Panc1 (cell line): ENCODE results near the gene SAFB2. TPM values are rescaled to one million over a fixed set of nuclear protein-coding genes. Genes with fewer than 3 reads are reported as not detected.

Experiments
- ATAC-seq: fragments of 200-7000 bp; cut with Tn5 transposase; 2 replicates; pipeline ENCODE4 v1.9.1; 2020; ENCODE audit warnings: mild to moderate bottlenecking, moderate library complexity
- BruUV-seq: library from RNA; stranded (reverse); fragments of 400-500 nt; replicated peaks from 2 replicates; lab custom pipeline; 2021; lab: Mats Ljungman, UMichigan
- CTCF ChIA-PET: fragments of 300-600 bp; sonication (Branson Sonifier 250); formaldehyde crosslinking; loops from one replicate; lab custom pipeline; 2022; ENCODE audit warnings: antibody characterized with exemption; lab: Charles Lee
- POLR2A ChIA-PET: fragments of 300-600 bp; sonication (Branson Sonifier 250); formaldehyde crosslinking; loops from one replicate; lab custom pipeline; 2022; ENCODE audit warnings: antibody characterized with exemption; lab: Charles Lee
- DNase-seq: peaks from one replicate; pipeline ENCODE4 v3.0.0-alpha.2; 2010; ENCODE audit warnings: low read depth, low spot score
- H3K27ac ChIP-seq: 2 replicates; pipeline ENCODE4 v1.5.1; 2011; ENCODE audit warnings: mild to moderate bottlenecking, low read length, inconsistent platforms
- H3K27me3 ChIP-seq: fragments of 200-500 bp; sonication (Bioruptor generic); 2 replicates; pipeline ENCODE4 v1.6.0; 2014; ENCODE audit warnings: low read length, inconsistent platforms; ENCODE audit not compliant: control insufficient read depth, insufficient read depth
- H3K36me3 ChIP-seq: fragments of 200-500 bp; sonication (Bioruptor generic); 2 replicates; pipeline ENCODE4 v1.5.1; 2014; ENCODE audit warnings: inconsistent platforms, mild to moderate bottlenecking, low read length, moderate library complexity; ENCODE audit not compliant: control insufficient read depth, insufficient read depth
- H3K4me1 ChIP-seq: 2 replicates; pipeline ENCODE4 v1.5.1; 2011; ENCODE audit warnings: inconsistent platforms, mild to moderate bottlenecking, low read length, moderate library complexity; ENCODE audit not compliant: control insufficient read depth, insufficient read depth
- H3K4me3 ChIP-seq, 2 experiments: 2 replicates each; pipeline ENCODE4 v1.5.1; 2011 to 2012; ENCODE audit warnings: low read depth in 2 of 2, low read length in 2 of 2, mild to moderate bottlenecking in 2 of 2, inconsistent platforms in 1 of 2, moderate library complexity in 1 of 2
- H3K9me3 ChIP-seq: fragments of 200-500 bp; sonication (Bioruptor generic); 2 replicates; pipeline ENCODE4 v1.5.1; 2014; ENCODE audit warnings: low read depth, mild to moderate bottlenecking, inconsistent platforms, low read length, moderate library complexity; ENCODE audit not compliant: control insufficient read depth, insufficient read depth
- POLR2AphosphoS5 ChIP-seq: IDR thresholded peaks from 2 replicates; pipeline ENCODE4 v1.6.1; 2012; ENCODE audit warnings: mild to moderate bottlenecking, low read depth, low read length, moderate library complexity
- SIN3A ChIP-seq: IDR thresholded peaks from 2 replicates; pipeline ENCODE4 v1.6.1; 2012; ENCODE audit warnings: low read depth, mild to moderate bottlenecking, low read length, moderate library complexity, borderline replicate concordance; ENCODE audit not compliant: insufficient read depth
- TCF7L2 ChIP-seq: IDR thresholded peaks from 2 replicates; pipeline ENCODE4 v1.6.1; 2011; ENCODE audit warnings: mild to moderate bottlenecking, low read depth, low read length, inconsistent platforms
- in situ Hi-C: cut with HindIII; loops from 2 replicates; pipeline ENCODE4 v1.10.0; 2016; ENCODE audit warnings: low sequenced_read_pairs, low pct_unique_long_range_greater_than_20kb
- intact Hi-C: fragments of 100-400 bp; cut with micrococcal nuclease; formaldehyde crosslinking; loops from one replicate; pipeline ENCODE4 v1.10.0; 2022; ENCODE audit not compliant: unreplicated experiment
- total RNA-seq: library from RNA; stranded (reverse); gene quantifications from one replicate; pipeline ENCODE4 v1.2.1, GENCODE V29; 2021; ENCODE audit not compliant: unreplicated experiment
- TF ChIP-seq, protein P1 (sequence below): fragments of 450-650 bp; IDR thresholded peaks from 2 replicates; pipeline ENCODE4 v1.5.1; 2017; ENCODE audit warnings: mild to moderate bottlenecking
- TF ChIP-seq, protein P2 (sequence below), 2 experiments: IDR thresholded peaks; 2 replicates each; pipeline ENCODE4 v1.6.1; 2011 to 2012; ENCODE audit warnings: low read depth in 2 of 2, control low read depth in 1 of 2, low read length in 1 of 2, mild to moderate bottlenecking in 1 of 2, moderate library complexity in 1 of 2; ENCODE audit not compliant: insufficient read depth in 1 of 2

The SAFB2 gene
- total RNA-seq, 1 experiment from 2014 or later, result 83.5 TPM

DNA sequence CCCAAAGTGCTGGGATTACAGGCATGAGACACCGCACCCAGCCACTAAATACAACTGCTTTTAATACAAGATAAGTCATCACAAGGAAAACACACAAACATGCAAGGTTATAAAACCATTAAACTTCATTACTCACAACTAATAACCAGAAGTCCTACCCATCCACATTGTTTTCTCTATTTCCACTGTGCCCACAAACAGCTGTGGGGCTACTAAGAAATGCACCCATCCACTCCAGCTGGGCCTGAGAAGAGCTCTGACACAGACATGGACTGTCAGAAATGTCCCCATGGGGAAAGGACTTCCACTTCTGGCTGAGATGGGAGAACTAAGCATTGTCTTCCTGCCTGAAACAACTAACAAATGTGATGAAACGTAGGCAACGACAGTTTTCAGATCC, 17.2 kb downstream of the SAFB2 start:
- intact Hi-C loops, result no loop called here
- POLR2A ChIA-PET, result no interaction called here

DNA sequence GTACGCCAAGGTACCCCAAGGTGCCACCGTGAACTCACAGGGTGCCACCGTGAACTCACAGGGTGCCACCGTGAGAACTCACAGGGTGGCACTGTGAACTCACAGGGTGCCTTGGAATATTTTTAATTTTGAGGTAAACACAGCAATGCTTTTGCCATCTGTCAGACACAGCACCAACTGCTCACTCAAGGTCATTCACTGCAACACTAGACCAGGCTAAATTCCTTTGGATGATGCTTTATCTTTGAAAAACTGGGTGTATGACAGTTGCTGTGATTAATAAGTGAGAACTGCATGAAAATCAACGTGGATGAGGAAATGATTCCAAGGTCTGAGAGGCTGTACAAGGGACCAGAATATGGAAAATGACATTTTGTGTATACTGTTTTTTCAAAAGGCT, 18.9 kb downstream of the SAFB2 start:
- ChIA-PET CTCF (no interaction called here), POLR2A (no interaction called here)
- intact Hi-C loops (no loop called here), in situ Hi-C loops (no loop called here)
- TF ChIP-seq, protein P1, sequence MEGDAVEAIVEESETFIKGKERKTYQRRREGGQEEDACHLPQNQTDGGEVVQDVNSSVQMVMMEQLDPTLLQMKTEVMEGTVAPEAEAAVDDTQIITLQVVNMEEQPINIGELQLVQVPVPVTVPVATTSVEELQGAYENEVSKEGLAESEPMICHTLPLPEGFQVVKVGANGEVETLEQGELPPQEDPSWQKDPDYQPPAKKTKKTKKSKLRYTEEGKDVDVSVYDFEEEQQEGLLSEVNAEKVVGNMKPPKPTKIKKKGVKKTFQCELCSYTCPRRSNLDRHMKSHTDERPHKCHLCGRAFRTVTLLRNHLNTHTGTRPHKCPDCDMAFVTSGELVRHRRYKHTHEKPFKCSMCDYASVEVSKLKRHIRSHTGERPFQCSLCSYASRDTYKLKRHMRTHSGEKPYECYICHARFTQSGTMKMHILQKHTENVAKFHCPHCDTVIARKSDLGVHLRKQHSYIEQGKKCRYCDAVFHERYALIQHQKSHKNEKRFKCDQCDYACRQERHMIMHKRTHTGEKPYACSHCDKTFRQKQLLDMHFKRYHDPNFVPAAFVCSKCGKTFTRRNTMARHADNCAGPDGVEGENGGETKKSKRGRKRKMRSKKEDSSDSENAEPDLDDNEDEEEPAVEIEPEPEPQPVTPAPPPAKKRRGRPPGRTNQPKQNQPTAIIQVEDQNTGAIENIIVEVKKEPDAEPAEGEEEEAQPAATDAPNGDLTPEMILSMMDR, result no peak
- TF ChIP-seq SIN3A (no peak), TCF7L2 (no peak), POLR2AphosphoS5 (no peak)
- TF ChIP-seq, protein P2, sequence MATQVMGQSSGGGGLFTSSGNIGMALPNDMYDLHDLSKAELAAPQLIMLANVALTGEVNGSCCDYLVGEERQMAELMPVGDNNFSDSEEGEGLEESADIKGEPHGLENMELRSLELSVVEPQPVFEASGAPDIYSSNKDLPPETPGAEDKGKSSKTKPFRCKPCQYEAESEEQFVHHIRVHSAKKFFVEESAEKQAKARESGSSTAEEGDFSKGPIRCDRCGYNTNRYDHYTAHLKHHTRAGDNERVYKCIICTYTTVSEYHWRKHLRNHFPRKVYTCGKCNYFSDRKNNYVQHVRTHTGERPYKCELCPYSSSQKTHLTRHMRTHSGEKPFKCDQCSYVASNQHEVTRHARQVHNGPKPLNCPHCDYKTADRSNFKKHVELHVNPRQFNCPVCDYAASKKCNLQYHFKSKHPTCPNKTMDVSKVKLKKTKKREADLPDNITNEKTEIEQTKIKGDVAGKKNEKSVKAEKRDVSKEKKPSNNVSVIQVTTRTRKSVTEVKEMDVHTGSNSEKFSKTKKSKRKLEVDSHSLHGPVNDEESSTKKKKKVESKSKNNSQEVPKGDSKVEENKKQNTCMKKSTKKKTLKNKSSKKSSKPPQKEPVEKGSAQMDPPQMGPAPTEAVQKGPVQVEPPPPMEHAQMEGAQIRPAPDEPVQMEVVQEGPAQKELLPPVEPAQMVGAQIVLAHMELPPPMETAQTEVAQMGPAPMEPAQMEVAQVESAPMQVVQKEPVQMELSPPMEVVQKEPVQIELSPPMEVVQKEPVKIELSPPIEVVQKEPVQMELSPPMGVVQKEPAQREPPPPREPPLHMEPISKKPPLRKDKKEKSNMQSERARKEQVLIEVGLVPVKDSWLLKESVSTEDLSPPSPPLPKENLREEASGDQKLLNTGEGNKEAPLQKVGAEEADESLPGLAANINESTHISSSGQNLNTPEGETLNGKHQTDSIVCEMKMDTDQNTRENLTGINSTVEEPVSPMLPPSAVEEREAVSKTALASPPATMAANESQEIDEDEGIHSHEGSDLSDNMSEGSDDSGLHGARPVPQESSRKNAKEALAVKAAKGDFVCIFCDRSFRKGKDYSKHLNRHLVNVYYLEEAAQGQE (IDR thresholded peaks at IDR 0.05; ENCODE audit: insufficient read depth in 1 of 2, low read depth in 2 of 2, low read length in 1 of 2), result no peak
- DNase-seq (no peak), ATAC-seq (no peak)
- Histone ChIP-seq H3K36me3 (peaks cover 13% of the 10 kb centered on the region), H3K4me3 (no peak overlapping the region), H3K9me3 (no peaks in the 10 kb centered on the region), H3K4me1 (no peaks in the 10 kb centered on the region), H3K27ac (no peak overlapping the region), H3K27me3 (no peaks in the 10 kb centered on the region)
- BruUV-seq, result no TSS peak

More for the DNA sequence above, 17.2 kb downstream of the SAFB2 start:
- Histone ChIP-seq H3K4me1 (no peaks in the 10 kb centered on the region), H3K4me3 (no peak overlapping the region), H3K27me3 (no peaks in the 10 kb centered on the region), H3K27ac (no peak overlapping the region), H3K9me3 (no peaks in the 10 kb centered on the region), H3K36me3 (peaks cover 14% of the 10 kb centered on the region)
- no peak for DNase-seq
- no TSS peak for BruUV-seq
- no peak for ATAC-seq
- in situ Hi-C loops, result no loop called here
- CTCF ChIA-PET, result no interaction called here
- no peak for TF ChIP-seq POLR2AphosphoS5
- TF ChIP-seq TCF7L2, result no peak
- TF ChIP-seq, protein P2 (IDR thresholded peaks at IDR 0.05; ENCODE audit: insufficient read depth in 1 of 2, low read depth in 2 of 2, low read length in 1 of 2), result no peak
- TF ChIP-seq, protein P1, result no peak
- no peak for TF ChIP-seq SIN3A
